ENCODE data around the gene C19orf47. TPM values are rescaled to one million over a fixed set of nuclear protein-coding genes. Genes with fewer than 3 reads are reported as not detected.

C19orf47 gene
- total RNA-seq, 1 donor, result 11.2 TPM

- peak; percentile 26 for TF ChIP-seq CTCF (IDR thresholded peaks at IDR 0.05; ENCODE audit: insufficient read depth, low read depth, low read length)
- no peak overlapping the region for H3K4me3 ChIP-seq (ENCODE audit: low read depth, low read length)
- DNase-seq (ENCODE audit: low read depth), result no peak
Measured at GRCh38 chr19:40392894-40393517, 44.8 kb upstream of the C19orf47 start.

- DNase-seq (ENCODE audit: low read depth), result no peak
- H3K4me3 ChIP-seq (ENCODE audit: low read depth, low read length), result no peak overlapping the region
- no peak for TF ChIP-seq CTCF (IDR thresholded peaks at IDR 0.05; ENCODE audit: insufficient read depth, low read depth, low read length)
Measured at GRCh38 chr19:40392123-40392522, 43.9 kb upstream of the C19orf47 start.

GRCh38 chr19:40390084-40390742, 42.0 kb upstream of the C19orf47 start, which contains the start of gene HIPK4:
HIPK4 (minus strand) TSS chr19:40390181; CDS start chr19:40389902, 279 bp downstream.
- no peak for TF ChIP-seq CTCF (IDR thresholded peaks at IDR 0.05; ENCODE audit: insufficient read depth, low read depth, low read length)
- DNase-seq (ENCODE audit: low read depth), result no peak
- H3K4me3 ChIP-seq (ENCODE audit: low read depth, low read length), result no peak within 1 kb of the TSS

GRCh38 chr19:40389404-40390083, 41.3 kb upstream of the C19orf47 start:
- DNase-seq (ENCODE audit: low read depth), result no peak
- TF ChIP-seq CTCF (IDR thresholded peaks at IDR 0.05; ENCODE audit: insufficient read depth, low read depth, low read length), result no peak

GRCh38 chr19:40388481-40388880, 40.3 kb upstream of the C19orf47 start:
- H3K4me3 ChIP-seq (ENCODE audit: low read depth, low read length), result no peak overlapping the region
- DNase-seq (ENCODE audit: low read depth), result no peak
- TF ChIP-seq CTCF (IDR thresholded peaks at IDR 0.05; ENCODE audit: insufficient read depth, low read depth, low read length), result no peak

More at GRCh38 chr19:40389404-40390083, 41.3 kb upstream of the C19orf47 start:
- no peak overlapping the region for H3K4me3 ChIP-seq (ENCODE audit: low read depth, low read length)

- no peak overlapping the region for H3K4me3 ChIP-seq (ENCODE audit: low read depth, low read length)
- no peak for DNase-seq (ENCODE audit: low read depth)
- no peak for TF ChIP-seq CTCF (IDR thresholded peaks at IDR 0.05; ENCODE audit: insufficient read depth, low read depth, low read length)
Measured at GRCh38 chr19:40387155-40387554, 39.0 kb upstream of the C19orf47 start.
